Measurements from ENCODE around the gene GNAS-AS1.
A peak's percentile ranks its signal among the peaks of the same experiment; 100 is the strongest.

The GNAS-AS1 gene

DNA sequence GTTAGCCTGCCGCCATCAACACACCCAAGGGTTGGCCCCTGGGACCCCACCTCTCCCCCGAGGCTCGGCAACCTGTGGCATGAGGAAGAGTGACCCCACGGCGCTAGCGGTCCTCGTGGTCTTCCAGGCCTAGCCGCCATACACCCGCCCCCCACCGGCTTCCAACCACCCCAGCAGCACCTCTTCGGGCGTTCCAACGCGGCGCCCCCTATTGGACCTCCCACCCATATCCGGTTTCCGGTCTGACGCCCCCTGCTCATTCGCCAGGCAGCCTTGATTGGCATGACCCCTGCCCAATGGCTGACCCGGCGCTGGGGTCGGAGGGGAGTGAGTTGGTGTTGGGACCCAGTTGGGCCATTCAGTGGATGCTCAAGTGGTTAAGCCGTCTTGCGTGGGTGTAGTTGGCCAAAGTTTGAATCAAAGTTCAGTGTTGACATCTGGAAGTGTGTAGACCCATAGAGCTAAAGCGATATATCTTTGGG is at the start of gene GNAS-AS1:
TSS of gene GNAS-AS1 (minus strand) at position 210 of the 482 bp plus-strand sequence.
- DNase-seq, result no peak

DNA sequence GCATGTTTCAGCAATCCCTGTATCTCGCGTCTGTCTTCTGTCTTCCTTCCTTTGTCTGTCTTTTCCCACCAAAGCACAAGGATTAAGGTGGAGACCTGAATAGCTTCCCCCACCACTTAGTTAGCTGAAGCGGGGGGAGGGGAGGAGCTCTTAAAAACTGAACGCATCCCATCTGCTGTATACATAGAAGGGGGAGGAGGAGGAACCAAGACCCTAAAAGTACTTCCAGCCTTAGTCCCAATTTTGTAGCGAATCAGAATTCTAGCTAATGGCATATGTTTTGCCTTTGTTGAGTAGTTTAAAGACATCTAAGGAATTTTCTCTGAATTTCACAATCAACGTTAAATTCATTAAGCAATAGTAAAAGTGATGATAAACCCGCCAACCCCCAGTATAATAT is 49.7 kb upstream of the GNAS-AS1 start:
- DNase-seq, result no peak

DNA sequence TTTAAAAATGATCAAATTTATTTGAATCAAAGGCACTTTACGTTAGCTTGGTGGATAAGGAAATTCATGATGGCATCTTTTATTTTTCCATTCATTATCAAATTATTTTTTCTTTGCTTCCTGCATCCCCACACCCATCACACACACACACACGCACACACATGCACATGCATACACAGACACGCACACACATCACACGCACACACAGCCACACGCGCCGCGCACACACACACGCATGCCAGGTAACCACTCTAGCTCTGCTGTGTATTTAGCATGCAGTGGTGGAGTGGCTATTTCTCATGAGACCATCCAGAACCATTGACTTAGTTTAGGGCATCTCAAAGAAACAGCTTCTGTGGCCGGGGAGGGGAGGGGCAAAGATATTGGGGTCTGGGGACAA is 48.8 kb upstream of the GNAS-AS1 start:
- DNase-seq, result no peak

DNA sequence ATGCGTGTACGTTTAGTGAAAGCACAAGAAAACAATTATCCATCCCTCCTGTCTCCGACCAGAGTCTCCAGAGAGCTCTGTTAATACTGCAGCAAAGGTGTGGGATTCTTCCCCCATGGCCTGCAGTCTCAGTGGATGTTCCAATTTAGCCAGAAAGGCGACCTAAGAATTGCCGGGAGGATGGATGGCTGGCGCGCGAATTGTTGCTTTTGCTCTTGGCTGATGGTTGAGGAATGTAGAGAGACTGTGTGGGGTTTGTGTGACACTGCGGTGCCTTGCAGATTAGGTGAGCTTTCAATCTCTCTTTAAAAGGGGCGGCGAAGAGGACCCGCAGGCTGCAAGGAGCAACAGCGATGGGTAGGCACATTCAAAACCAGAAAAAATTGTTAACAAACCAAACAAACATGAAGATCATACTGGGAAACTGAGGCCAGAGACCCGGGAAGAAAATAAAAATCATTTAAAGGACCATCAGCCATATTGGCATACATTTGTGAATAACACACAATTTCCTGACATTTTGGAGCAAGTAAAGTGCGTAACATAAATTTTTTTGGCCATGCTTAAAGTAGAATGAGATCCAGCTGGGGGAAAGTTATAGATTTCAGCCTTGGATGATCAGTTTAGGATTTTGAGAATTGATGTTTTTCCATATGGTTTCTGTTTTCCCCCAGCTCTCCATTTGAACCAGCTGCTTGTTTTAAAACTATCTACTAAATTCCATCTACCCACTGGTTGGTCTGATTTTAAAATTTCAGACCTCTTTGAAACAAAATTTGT is 48.1 kb upstream of the GNAS-AS1 start:
- no peak for DNase-seq

DNA sequence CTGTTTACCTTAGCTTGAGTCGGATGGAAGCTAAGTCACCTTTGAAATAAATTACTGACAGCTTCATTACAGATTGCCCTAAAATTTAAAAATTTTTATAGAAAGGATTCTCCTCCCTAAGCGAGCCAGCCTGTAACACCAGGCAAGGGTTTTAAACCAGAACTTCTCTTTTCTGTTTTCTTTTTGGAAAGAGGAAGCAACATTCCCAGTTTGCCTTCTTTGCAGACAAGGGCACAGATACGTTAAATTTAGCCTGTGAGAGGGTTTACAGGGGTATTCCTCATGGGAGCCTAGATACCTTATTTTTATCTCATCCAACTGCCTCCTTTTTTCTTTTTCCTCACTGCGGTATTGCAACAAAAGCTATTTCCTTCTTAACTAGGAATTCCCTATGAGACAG is 46.8 kb upstream of the GNAS-AS1 start:
- DNase-seq, result no peak

DNA sequence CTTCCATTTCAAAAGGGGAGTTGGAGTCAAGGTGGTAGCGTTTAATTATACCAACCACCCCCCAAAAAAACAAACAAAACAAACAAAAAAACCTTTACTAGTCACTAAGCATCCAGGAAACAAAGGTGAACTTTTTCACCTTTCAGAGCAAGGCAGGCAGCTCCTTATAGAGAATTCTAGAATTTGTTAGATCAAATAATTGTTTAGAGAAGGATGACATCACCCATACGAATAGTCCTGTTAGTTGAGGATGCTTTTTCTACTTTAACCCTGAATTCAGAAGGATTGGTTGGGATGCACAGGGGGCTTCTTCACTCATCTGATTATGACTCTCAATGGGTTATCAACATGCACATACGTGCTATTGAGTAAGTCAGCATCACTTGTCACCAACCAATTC is 46.1 kb upstream of the GNAS-AS1 start:
- DNase-seq, result no peak

DNA sequence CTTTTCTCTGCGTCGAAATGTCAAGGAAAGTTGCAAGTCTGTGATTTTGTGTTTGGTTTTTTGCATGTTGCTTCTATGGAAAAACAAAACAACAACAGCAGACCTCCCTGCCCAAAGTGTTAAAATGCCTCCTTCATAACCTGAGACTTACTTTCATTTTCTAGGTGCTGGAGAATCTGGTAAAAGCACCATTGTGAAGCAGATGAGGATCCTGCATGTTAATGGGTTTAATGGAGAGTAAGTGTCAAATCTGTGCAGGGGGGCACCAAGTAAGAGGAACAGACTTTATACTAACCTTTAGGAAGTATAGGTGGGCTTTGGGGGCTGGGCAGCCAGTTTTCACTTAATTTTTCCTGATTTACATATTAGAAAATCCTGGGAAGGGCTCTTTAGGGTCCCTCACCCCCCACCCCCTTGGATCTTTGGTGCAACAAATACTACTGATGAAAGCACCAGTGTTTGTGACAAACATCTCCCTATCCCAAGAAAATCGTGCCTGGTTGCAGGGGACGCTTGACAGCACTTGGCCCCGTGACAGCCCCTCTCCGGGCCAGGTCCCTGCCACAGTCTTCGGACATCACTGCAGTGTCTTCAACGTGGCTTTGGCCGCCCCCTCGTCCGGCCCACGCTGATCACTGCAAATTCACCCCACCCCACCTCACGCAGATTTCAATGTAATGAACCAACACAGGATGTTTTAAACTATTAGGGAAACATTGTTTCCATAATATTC is 44.9 kb upstream of the GNAS-AS1 start:
- no peak for DNase-seq

DNA sequence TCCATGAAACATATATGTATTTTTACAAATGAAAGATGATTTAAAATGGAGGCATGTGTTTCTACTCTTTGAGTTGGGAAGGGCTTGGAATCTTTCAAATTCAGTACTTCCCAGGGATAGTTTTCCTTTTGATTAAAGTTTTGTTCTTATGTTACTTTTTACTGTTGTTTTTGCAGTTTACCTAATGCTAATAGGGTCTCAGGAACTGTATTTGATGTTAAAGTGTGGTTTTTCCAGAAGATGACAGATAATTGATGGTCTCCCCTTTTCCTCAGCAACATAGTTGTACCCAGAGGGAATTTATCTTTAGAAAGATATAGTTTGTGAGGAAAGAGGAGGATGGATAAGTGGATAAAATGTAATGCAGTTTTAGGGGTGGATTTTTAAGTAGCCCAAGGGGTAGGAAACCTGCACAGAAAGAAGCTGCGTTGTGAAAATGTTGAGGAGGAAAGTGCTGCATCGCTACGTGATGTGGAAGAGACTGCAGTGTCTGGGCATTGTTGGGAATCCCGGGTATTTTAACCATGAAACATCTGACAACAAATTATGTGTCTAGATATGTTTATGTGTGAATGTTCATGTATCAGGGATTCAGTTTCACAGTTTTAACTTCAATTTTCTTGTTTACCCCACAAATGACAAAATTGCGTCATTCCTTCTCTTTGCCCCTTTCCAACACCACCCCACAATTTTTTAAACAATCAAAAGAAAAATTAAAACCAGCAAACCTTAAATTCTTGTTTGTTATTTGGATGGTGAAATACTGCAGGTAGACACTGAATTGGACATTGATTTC is 44.1 kb upstream of the GNAS-AS1 start:
- no peak for DNase-seq

DNA sequence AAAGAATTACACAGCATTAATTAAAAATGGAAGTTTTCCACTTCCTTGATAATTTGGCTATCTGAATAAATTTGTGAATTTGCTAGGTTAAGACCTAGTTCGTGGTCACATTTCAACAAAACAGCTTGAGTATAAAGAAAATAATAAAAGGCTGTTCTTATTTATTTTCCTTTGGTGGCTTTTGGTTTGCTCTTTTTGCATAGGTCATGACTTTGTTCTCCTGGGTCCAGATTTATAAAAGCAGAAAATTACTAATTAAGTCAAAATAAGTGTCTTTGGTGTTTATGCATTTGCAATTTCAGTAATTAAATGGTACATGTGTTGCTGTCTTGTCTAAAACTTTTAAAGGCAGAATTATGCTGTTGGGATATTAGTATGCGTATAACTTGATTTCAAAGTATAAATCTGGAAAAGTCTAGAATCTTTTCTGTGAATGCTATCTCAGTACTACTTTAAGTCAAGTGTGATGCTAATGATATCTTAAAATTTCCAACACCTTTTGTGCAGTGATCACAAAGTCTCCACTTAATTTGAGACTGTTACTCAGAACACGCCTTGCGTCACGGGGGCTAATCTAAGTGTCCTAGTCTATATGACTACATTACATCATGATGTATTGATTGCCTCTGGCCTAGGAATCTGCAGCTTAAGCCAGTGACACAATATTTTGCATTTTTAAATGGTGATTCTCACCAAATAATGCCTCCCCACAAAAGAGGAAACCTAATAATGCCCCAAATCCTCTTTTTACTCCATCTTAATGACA is 42.8 kb upstream of the GNAS-AS1 start:
- DNase-seq, result no peak

DNA sequence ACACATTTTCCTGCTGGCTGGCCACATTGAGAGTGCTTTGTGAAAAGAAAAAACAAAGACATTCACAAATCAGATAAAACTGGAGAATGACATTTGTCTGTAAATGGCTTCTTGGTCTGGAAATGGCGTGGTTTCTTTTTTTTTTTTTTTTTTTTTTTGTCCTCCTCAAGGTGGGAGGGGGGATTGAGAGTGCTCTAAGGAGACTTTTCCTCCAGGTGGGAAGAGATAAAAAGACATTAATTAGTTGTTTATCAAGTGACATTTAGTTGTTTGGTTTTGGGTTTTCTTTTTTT is 42.2 kb upstream of the GNAS-AS1 start:
- DNase-seq, result no peak

DNA sequence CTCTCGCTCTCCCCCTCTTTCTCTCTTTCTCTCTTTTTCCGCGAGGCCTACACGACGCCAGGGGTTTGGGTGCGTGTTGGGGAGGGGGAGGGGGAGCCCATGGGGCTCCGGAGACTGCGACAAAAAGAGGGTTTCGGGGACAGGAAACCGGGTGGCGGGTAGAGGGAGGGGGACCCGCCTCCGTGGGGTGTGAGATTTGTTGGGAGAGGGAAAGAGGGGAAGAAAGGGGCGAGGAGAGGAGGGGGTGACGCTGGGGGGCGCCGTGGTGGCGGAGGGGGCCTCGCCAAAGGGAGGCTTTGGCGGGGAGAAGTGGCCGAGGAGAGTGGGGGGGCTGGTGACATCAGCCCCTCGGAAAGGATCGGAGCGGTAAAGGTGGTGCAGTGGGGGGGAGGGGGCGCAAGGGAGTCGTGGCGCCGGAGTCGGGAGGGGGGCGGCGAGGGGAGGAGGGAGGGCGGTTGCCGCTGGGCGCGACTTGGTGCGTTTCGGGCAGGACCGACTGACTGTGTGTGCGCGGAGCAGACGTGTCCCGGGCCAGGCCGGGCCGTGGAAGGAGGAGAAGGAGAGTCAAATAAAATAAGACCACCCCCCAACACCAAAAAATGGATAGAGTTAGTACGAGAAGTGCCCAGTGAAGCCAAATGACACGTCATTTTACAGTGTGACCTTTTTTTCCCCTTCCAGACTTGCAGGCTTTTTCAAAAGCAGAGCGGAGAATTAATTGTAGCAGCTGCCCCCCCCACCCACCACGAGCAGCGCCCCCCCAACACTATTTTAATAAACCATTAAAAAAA is 41.6 kb upstream of the GNAS-AS1 start:
- no peak for DNase-seq

DNA sequence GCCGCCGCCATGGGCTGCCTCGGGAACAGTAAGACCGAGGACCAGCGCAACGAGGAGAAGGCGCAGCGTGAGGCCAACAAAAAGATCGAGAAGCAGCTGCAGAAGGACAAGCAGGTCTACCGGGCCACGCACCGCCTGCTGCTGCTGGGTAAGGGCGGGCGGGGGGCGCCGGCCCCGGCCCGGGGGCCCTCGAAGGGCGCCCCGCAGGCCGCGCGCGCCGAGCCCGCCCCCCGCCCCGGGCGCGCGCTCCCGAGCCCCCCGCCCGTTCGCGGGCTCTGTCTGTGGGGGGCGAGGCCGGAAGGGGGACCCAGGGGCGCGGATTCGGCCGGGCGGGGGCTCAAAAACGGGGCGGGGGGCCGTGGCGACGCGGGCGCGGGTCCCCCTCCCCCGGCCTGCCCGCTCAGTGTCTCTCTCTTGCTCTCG is 41.0 kb upstream of the GNAS-AS1 start:
- DNase-seq, result no peak

DNA sequence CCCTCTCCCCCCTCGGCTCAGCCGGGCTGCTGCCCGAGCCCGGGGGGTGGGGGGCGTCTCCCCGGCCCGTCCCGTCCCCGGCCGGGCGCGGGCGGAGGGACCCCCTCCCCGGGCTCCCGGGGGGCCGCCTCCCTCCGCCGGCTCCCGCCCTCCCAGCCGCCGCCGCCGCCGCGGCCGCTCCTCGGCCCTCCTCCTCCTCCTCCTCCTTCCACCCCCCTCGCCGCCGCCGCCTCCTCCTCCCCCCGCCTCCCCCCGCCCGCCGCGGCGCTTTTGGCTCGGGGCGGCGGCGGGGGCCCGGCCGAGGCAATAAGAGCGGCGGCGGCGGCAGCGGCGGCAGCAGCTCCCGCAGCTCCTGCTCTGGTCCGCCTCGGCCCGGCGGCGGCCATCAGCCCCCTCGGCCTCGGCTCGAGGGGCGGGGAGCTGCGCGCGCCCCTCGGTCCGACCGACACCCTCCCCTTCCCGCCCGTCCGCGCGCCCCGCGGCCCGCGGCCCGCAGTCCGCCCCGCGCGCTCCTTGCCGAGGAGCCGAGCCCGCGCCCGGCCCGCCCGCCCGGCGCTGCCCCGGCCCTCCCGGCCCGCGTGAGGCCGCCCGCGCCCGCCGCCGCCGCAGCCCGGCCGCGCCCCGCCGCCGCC is 40.5 kb upstream of the GNAS-AS1 start:
- no peak for DNase-seq

DNA sequence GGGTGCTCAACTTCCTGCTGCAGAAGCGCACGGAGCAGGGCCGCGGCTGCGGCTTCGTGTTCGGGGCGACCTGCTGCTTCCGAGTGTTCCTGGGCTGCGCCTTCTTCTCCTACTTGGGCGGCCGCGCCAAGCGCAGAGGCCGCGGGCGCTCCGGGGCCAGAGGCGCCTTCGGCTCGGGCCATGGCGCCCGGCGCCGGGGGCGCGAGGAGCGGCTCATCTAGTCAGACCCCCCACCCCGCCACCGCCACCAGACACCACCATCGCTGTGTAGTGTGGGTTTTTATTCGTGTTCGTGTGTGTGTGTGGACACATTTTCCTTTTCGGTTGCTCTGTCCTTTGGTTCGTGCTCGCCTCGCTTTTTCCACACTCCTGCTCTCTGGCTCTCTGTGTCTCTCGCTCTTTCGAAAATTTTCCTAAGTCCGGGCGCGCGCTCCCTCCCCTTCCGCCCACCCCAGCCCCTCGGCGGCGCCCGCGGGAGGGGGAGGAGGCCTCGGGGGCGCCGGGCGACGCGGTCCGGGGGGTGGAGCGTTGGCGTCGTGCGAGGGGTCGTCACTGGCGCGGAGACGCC is 39.9 kb upstream of the GNAS-AS1 start:
- no peak for DNase-seq

DNA sequence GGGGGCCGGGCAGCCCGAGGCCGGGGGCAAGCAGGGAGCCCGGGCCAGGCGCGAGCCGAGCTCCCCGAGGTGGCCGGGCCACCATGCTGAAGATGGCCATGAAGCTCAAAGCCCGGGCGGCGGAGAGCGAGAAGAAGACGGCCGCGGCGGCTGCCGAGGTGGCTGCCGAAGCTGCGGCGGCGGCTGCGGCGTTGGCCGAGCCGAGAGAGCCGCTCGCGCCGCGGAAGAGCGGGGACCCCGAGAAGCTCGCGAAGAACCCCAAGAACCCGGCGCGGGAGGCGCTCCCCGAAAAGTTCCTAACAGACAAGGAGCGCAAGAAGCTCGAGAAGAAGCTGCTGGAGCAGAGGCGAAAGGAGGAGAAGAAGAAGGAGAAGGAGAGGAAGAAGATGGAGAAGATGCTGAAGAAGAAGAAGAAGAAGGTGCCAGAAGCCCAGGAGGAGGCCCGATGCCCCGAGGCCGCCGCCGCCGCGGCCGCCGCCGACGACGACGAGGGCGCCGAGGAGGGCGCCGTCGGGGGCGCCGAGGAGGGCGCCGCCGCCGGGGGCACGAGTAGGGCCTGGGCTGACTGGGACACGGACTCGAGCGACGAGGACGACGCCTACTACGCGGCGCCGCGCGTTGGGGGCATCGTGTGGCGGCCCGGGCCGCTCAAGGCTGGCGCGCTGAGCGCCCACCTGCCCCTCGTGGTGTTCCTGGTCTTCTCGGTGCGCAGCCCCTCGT is 39.3 kb upstream of the GNAS-AS1 start:
- no peak for DNase-seq

DNA sequence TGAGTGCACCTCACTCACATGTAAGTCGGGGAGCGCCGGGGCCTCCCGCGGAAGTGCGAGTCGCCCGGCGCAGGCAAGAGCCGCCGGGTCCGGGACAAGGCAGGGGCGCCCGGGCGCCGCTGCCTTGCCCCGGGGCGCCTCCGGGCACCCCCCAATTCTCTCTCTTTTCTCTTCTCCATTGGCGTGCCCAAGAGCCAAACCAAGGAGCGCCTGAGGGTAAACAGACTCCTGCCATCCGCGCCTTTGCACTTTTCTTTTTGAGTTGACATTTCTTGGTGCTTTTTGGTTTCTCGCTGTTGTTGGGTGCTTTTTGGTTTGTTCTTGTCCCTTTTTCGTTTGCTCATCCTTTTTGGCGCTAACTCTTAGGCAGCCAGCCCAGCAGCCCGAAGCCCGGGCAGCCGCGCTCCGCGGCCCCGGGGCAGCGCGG is 38.6 kb upstream of the GNAS-AS1 start:
- no peak for DNase-seq

DNA sequence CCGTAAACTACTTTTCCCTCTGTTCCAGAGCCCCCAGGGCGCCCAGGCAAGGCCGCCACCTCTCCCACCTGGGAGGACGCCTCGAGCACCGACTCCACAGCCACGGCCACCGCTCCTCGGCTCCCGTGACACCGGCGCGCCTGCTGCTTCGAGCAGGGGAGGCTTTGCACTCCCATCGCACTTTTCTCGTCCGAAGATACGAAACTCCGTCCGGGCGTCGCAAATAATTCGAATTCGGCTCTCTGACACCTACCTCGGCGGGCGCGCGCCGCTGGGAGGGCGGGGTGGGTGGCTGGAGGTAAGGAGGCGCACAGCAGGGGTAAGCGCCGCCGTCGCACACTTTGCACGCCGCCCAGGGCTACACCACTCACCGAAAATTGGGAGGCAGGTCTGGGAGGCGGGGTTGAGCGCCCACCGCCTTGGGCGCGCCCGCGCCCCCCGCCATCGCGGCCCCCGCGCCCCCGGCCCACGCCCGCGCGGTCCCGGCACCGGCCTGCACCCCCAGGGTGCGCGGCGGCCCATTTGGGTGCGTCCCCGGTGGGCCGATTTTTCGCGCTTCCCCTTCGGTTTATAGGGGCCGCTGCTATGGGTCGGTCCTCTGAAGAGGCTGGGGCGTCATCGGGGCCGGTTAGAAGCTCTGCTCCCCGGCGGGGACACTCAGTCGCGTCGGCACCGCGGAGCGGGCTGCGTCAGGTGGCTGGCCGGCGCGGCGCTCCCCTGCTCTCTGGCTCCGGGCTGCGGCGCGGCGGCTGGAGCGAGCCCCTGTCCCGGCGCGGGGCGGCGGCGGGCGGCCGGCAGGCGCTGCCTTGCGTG is 38.0 kb upstream of the GNAS-AS1 start:
- DNase-seq, result peak; percentile 32

DNA sequence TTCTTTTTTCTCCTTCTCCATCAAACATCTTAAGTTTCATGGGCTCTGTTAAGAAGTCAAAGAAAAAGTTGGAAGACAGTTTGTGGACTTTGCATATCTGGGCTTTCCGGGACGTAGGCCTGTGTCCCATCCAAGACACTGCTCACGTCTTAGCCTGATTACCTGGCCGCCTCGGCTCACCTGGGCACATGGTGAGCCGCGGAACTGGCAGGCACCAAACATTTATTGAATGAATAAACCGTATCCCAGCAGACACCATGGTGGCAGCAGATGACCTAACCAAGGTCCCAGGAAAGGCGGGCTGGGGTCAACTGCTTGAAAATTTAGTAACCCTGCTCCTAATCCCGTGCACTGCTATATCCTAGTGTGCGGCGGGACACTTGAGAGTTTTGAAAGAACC is 37.4 kb upstream of the GNAS-AS1 start:
- DNase-seq, result no peak

DNA sequence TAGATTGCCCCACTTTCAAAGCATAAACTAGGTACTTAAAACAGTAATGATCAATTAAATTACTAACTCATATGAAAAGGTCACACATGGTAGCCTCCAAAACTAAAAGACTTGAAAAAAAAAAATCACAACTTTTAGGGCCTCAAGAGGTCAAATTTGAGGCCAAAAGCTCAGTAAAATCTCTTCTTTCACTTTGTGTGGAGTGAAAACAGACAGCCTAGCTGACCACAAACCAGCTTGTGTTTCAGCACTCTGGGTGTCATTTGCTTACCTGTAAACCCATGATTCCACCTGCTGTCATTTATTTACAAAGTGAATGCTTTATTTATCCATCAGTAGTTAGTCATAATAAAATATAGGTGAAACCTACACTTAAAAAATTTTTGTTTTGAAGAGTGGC is 35.8 kb upstream of the GNAS-AS1 start:
- no peak for DNase-seq

DNA sequence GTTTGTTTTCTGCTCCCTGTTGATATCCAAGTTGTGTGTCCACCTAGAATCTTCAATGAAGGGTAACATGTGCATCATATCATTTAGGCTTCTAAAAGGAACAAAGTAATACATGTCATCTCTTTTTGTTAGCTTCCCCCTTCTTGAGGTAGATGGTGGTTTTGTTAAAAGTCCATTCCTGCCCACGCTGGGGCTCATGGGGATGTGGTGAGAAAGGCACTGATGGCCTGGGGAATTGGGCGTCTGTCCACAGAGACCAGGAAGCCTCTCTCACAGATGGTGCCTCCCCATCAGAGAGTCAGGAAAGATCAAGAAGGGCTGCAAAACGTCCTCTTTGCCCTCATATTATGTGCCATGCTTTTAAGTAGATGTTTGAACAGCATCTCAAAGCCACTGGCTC is 34.3 kb upstream of the GNAS-AS1 start:
- no peak for DNase-seq
